Fibroblast of lung (primary cell): Measurements from ENCODE around the gene PCSK5.

ENCODE experiments used
- CTCF ChIP-seq, 2 donors: IDR thresholded peaks in 1 of 2; conservative IDR thresholded peaks in 1 of 2; 1 replicate in 1 of 2; 2 replicates in 1 of 2; pipeline ENCODE4 v1.5.1; 2011 to 2012; ENCODE audit warnings: low read length in 2 of 2, control low read depth in 1 of 2, inconsistent platforms in 1 of 2, low read depth in 1 of 2, mild to moderate bottlenecking in 1 of 2
- EZH2 ChIP-seq: IDR thresholded peaks from 2 replicates; pipeline ENCODE4 v1.5.1; 2012; ENCODE audit warnings: low read length, control low read depth, mild to moderate bottlenecking; ENCODE audit errors: missing control alignments

GRCh38 chr9:76127637-76128036, 237.2 kb downstream of the PCSK5 start:
- TF ChIP-seq CTCF (conservative IDR thresholded peaks at IDR 0.05 in 1 of 2, IDR thresholded peaks at IDR 0.05 in 1 of 2; ENCODE audit: low read depth in 1 of 2, low read length in 2 of 2) = no peak
- TF ChIP-seq EZH2 = no peak
